Mucosa of descending colon (tissue), 3 donors: ENCODE measurements around the gene HEPHL1. TPM values are rescaled to one million over a fixed set of nuclear protein-coding genes. Genes with fewer than 3 reads are reported as not detected.

Source experiments
- ATAC-seq: fragments of 200-7000 bp; cut with Tn5 transposase; one replicate; pipeline ENCODE4 v1.9.1; 2020; ENCODE audit warnings: mild to moderate bottlenecking, moderate library complexity
- DNase-seq, 3 donors: peaks; one replicate each; pipeline ENCODE4 v3.0.0-alpha.2; 2020
- H3K36me3 ChIP-seq: fragments of 200-600 bp; one replicate; pipeline ENCODE4 v1.8.0; 2021; ENCODE audit warnings: low read depth, mild to moderate bottlenecking
- H3K4me1 ChIP-seq: fragments of 200-600 bp; one replicate; pipeline ENCODE4 v1.8.0; 2021; ENCODE audit warnings: low read depth, mild to moderate bottlenecking
- H3K4me3 ChIP-seq: fragments of 200-600 bp; one replicate; pipeline ENCODE4 v1.8.0; 2021; ENCODE audit warnings: mild to moderate bottlenecking
- H3K9me3 ChIP-seq: fragments of 200-600 bp; one replicate; pipeline ENCODE4 v1.8.0; 2021; ENCODE audit warnings: mild to moderate bottlenecking
- intact Hi-C, 2 donors: fragments of 100-400 bp; cut with DNase I in 1 of 2; cut with micrococcal nuclease in 1 of 2; formaldehyde crosslinking; loops; one replicate each; pipeline versions ENCODE4 v1.11.0 to v1.11.1; 2022; cut with DNase I, micrococcal nuclease
- total RNA-seq, 3 donors: library from RNA; stranded (reverse); fragmentation: NEBNext Ultra II Directional in 2 of 3; extraction: Animal tissue kit (Norgen Biotek cat#: 25700) in 2 of 3; gene quantifications; one replicate each; pipeline versions ENCODE4 v1.2.1 to v1.2.4, GENCODE V29; 2021 to 2023
- TF ChIP-seq, protein P1 (sequence below): fragments of 200-600 bp; IDR thresholded peaks from one replicate; pipeline ENCODE4 v1.8.0; 2022; ENCODE audit warnings: antibody characterized with exemption, mild to moderate bottlenecking
- donor health status: DM: no; HTN: no; CAD: no; lungs with moderate emphysema.
- donor health status: DM: no; HTN: no; CAD: no.
- donor health status: DM: no; HTN: yes; CAD: no.

The HEPHL1 gene
- total RNA-seq, 3 donors from 2014 or later: 0.06 TPM; not detected in 2

GRCh38 chr11:94066901-94067429 lies 45.8 kb downstream of the HEPHL1 start:
- Histone ChIP-seq H3K36me3 (no peaks in the 10 kb centered on the region), H3K4me1 (no peaks in the 10 kb centered on the region), H3K4me3 (no peak overlapping the region), H3K9me3 (no peaks in the 10 kb centered on the region)
- intact Hi-C loops: no loop called here
- DNase-seq (no peak), ATAC-seq (no peak)
- TF ChIP-seq, protein P1, sequence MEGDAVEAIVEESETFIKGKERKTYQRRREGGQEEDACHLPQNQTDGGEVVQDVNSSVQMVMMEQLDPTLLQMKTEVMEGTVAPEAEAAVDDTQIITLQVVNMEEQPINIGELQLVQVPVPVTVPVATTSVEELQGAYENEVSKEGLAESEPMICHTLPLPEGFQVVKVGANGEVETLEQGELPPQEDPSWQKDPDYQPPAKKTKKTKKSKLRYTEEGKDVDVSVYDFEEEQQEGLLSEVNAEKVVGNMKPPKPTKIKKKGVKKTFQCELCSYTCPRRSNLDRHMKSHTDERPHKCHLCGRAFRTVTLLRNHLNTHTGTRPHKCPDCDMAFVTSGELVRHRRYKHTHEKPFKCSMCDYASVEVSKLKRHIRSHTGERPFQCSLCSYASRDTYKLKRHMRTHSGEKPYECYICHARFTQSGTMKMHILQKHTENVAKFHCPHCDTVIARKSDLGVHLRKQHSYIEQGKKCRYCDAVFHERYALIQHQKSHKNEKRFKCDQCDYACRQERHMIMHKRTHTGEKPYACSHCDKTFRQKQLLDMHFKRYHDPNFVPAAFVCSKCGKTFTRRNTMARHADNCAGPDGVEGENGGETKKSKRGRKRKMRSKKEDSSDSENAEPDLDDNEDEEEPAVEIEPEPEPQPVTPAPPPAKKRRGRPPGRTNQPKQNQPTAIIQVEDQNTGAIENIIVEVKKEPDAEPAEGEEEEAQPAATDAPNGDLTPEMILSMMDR: no peak

DNA sequence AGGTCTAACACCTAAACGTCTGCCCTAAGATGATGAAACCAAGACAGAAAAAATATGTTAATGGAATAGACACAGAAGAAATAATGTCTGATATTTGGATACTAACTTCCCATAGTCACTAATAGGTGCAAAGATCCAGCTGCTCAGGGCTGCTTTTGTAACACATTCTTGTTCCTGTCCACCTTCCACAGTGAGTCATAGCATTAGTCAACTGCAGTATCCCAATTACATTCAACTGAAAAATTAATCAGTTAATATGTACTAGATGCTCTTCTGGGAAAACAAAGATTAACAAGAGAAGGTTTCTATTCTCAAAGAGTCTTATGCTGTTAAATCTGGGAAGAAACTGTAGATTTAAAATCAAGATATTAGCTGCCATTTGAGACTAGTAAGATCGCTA lies 47.6 kb downstream of the HEPHL1 start:
- TF ChIP-seq, protein P1: no peak
- no peak overlapping the region for H3K4me3 ChIP-seq
- ATAC-seq (no peak), DNase-seq (no peak)
- H3K4me1 ChIP-seq: no peaks in the 10 kb centered on the region
- intact Hi-C loops: no loop called here
- no peaks in the 10 kb centered on the region for H3K36me3 ChIP-seq
- H3K9me3 ChIP-seq: no peaks in the 10 kb centered on the region

DNA sequence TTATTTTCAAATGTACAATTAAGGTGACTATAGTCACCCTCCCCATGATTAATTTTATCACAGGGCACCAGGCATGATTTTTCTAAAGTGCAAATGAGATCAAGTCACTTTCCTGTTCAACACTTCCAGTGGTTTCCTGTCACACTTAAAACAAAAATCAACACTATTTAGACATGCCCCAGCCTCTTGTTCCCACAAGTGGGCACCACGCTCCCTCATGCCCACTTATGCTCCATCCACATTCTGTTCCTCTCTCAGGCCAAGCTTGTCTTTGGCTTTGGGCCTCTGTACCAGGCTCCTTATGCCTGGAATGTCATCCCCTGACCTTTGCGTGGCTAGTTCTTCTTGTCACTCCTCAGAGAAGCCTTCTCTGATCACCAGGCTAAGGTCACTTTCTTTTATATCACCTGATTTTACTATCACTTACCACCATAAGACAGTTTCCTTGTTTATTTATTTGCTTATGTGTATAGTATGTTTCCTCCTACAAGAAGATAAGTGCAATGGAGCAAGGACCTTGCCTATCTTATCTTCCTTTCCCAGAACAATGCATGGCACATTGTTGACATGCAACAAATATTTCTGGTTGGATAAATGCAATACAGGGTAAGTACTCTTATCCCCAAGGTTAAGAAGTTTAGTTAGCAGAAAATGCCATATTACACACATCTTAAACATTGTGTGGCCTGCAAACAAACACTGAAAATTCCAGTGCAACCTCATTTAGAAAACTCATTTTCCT lies 56.6 kb downstream of the HEPHL1 start:
- no peak for DNase-seq
- intact Hi-C loops: no loop called here
- Histone ChIP-seq H3K4me3 (no peak overlapping the region), H3K36me3 (no peaks in the 10 kb centered on the region), H3K9me3 (no peaks in the 10 kb centered on the region), H3K4me1 (no peaks in the 10 kb centered on the region)
- TF ChIP-seq, protein P1: no peak
- no peak for ATAC-seq

GRCh38 chr11:94084164-94084563 lies 63.0 kb downstream of the HEPHL1 start:
- no peaks in the 10 kb centered on the region for H3K9me3 ChIP-seq
- intact Hi-C loops: no loop called here
- H3K36me3 ChIP-seq: no peaks in the 10 kb centered on the region
- TF ChIP-seq, protein P1: no peak
- H3K4me3 ChIP-seq: no peak overlapping the region
- ATAC-seq: no peak
- DNase-seq: no peak
- H3K4me1 ChIP-seq: no peaks in the 10 kb centered on the region

- no peak for DNase-seq
- TF ChIP-seq, protein P1: no peak
- intact Hi-C loops: no loop called here
- Histone ChIP-seq H3K4me1 (no peaks in the 10 kb centered on the region), H3K4me3 (no peak overlapping the region), H3K36me3 (no peaks in the 10 kb centered on the region), H3K9me3 (no peaks in the 10 kb centered on the region)
- ATAC-seq: no peak
Observed at GRCh38 chr11:94088906-94089305, 67.8 kb downstream of the HEPHL1 start.
